ENCODE results near the gene DNAJA2.

Gene DNAJA2

GRCh38 chr16:46914556-46915201, 58.8 kb downstream of the DNAJA2 start:
- peaks cover 26% of the 10 kb centered on the region for H3K4me1 Mint-ChIP-seq (ENCODE audit: low read depth)
- H3K9me3 Mint-ChIP-seq, result no peaks in the 10 kb centered on the region
- intact Hi-C loops (cut with micrococcal nuclease), result no loop called here
- H3K36me3 Mint-ChIP-seq (ENCODE audit: low read depth), result no peaks in the 10 kb centered on the region
- H3K27me3 Mint-ChIP-seq, result no peaks in the 10 kb centered on the region
- H3K27ac Mint-ChIP-seq, result no peak overlapping the region
- no peak overlapping the region for H3K4me3 Mint-ChIP-seq

DNA sequence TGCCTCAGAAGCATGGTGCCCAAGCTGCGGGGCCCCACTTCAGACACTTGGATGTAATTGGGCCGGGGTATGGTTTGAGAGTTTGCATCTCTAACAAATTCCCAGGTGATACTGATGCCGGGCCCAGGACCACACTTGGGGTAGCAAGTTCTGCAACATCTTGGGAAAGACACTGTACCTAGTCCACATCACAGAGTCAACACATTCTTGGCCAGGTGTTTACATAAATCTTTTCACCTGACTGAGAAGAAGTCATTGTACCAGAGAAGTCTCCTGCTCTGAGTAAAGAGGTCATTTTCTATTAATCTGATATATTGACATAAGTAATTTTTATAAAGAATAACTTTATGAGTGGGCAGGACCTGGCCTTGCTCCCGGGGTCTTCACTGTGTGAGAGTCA, 61.8 kb downstream of the DNAJA2 start:
- Mint-ChIP-seq H3K27ac (no peak overlapping the region), H3K9me3 (no peaks in the 10 kb centered on the region), H3K4me3 (no peak overlapping the region), H3K36me3 (ENCODE audit: low read depth) (no peaks in the 10 kb centered on the region), H3K4me1 (ENCODE audit: low read depth) (peaks cover 5% of the 10 kb centered on the region), H3K27me3 (no peaks in the 10 kb centered on the region)
- intact Hi-C loops (cut with micrococcal nuclease), result no loop called here

DNA sequence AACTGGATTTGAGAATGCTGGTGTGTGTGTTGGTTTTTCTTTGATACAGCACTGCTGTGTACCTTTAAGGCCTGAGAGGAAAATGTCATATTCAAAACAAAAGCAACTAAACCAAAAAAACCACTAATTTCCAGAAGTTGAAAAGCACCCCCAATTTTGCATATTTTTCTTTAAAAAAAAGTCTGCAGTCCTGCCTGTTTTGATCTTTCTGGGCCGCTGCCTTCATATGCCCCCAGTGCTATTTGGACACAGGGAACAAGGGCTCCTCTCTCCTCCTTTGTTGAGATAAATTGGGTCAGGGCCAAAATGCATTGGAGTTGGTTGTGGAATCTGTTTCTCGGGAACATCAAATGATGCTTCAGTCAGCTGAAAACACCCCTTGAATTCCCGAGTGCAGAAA, 62.4 kb downstream of the DNAJA2 start:
- H3K27me3 Mint-ChIP-seq, result no peaks in the 10 kb centered on the region
- peaks cover 5% of the 10 kb centered on the region for H3K4me1 Mint-ChIP-seq (ENCODE audit: low read depth)
- H3K4me3 Mint-ChIP-seq, result no peak overlapping the region
- H3K27ac Mint-ChIP-seq, result no peak overlapping the region
- H3K9me3 Mint-ChIP-seq, result no peaks in the 10 kb centered on the region
- no peaks in the 10 kb centered on the region for H3K36me3 Mint-ChIP-seq (ENCODE audit: low read depth)
- intact Hi-C loops (cut with micrococcal nuclease), result no loop called here

GRCh38 chr16:46908540-46909372, 64.7 kb downstream of the DNAJA2 start:
- Mint-ChIP-seq H3K4me1 (ENCODE audit: low read depth) (no peaks in the 10 kb centered on the region), H3K9me3 (no peaks in the 10 kb centered on the region), H3K27ac (no peak overlapping the region), H3K27me3 (no peaks in the 10 kb centered on the region), H3K36me3 (ENCODE audit: low read depth) (no peaks in the 10 kb centered on the region), H3K4me3 (no peak overlapping the region)
- intact Hi-C loops (cut with micrococcal nuclease), result loop anchor here (1.0 kb wide), 2 partner anchors 54 to 235 kb away; no protein-coding TSS in a partner anchor

DNA sequence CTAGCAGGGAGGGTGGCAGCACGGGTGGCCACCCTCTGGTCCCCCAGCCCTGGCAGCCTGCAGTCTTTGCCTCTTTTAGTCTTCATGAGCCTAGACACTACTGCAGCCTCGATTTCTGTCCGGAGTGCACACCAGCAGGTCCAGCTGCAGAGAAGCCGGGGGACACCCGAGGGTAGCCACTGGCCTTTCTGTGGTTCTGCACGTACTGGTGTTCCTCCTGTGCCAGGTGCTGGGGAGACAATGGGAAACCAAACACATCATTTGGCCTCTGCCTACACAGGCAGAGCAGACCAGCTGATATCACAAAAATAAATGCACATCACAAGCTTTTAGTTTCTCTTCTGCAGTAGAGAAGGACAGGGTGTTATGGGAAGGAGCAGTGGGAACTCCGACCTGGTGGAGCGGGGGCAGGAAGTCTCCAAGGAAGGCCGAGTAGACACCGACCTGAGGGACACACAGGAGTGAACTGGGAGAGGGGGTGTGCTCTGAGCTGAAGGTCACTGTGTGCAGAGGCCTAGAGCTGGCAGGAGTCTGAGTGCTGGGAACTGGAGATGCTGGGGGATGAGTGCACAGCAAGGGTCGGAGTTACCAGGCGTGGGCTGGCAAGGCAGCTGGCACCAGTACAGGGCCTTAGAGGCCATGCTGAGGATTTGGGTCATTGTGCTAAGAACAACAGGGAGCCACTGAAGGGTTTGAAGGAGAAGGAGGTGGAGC, 66.3 kb downstream of the DNAJA2 start:
- Mint-ChIP-seq H3K27ac (no peak overlapping the region), H3K9me3 (no peaks in the 10 kb centered on the region), H3K27me3 (no peaks in the 10 kb centered on the region), H3K36me3 (ENCODE audit: low read depth) (no peaks in the 10 kb centered on the region), H3K4me1 (ENCODE audit: low read depth) (no peaks in the 10 kb centered on the region), H3K4me3 (no peak overlapping the region)
- intact Hi-C loops (cut with micrococcal nuclease), result no loop called here

DNA sequence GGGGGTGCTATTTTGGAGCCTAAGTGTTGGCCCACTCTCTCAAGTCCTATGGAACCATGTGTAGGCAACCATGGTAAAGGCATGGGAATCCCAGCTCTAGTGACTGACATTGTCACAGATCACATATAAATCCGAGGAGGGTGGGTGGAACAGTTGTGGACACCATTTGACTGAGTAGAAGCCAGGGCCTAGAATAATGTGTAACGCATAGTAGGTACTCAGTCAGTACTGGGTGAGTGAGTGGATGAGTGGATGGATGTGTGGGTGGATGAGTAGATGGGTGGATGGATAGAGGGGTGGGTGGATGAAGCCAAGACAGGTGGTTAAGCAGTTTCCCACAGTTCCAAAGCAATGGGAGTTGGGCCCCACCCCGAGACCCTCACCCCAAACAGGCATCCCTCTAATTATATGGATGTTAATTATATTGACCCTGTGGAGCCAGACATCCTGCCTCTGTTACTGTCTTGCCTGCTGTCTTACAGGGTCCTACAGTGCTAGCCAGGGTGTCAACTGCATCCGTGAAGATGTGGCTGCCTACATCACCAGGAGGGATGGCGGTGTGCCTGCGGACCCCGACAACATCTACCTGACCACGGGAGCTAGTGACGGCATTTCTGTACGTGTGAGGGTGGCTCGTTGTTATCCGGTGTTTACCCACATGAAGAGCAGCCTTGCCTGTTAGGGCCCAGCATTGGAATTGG, 67.0 kb downstream of the DNAJA2 start:
- no peaks in the 10 kb centered on the region for H3K27me3 Mint-ChIP-seq
- no peak overlapping the region for H3K27ac Mint-ChIP-seq
- H3K4me3 Mint-ChIP-seq, result no peak overlapping the region
- H3K4me1 Mint-ChIP-seq (ENCODE audit: low read depth), result no peaks in the 10 kb centered on the region
- intact Hi-C loops (cut with micrococcal nuclease), result no loop called here
- no peaks in the 10 kb centered on the region for H3K36me3 Mint-ChIP-seq (ENCODE audit: low read depth)
- H3K9me3 Mint-ChIP-seq, result no peaks in the 10 kb centered on the region

Data from dendritic cell treated with granulocyte-macrophage colony-stimulating factor and Interleukin-4, amounts not matched to agents 40 ng/mL and 50 ng/mL, for 4 days (primary cell).